Esophagus muscularis mucosa (tissue), 4 donors: ENCODE data around the gene ACTA1. TPM values are rescaled to one million over a fixed set of nuclear protein-coding genes. Genes with fewer than 3 reads are reported as not detected.
"Not testable (repeated sequence)": the region's sequence is repeated elsewhere in the genome, so short reads cannot be mapped to it uniquely, and the experiment has no call there.

ENCODE experiments used
- DNase-seq: peaks from one replicate; pipeline ENCODE4 v3.0.0-alpha.2; 2017; ENCODE audit errors: extremely low spot score
- H3K27ac ChIP-seq, 4 donors: fragments of 200-600 bp; sonication (generic); replicated peaks in 1 of 4; 1 replicate in 3 of 4; 2 replicates in 1 of 4; pipeline ENCODE4 v1.5.1; 2016 to 2019; ENCODE audit warnings: mild to moderate bottlenecking in 1 of 4
- H3K27me3 ChIP-seq, 4 donors: fragments of 200-600 bp; sonication (generic); one replicate each; pipeline versions ENCODE4 v1.5.1 to v1.6.0; 2016 to 2019
- H3K36me3 ChIP-seq, 4 donors: fragments of 200-600 bp; sonication (generic); one replicate each; pipeline ENCODE4 v1.5.1; 2016 to 2019
- H3K4me1 ChIP-seq, 4 donors: fragments of 200-600 bp; sonication (generic); one replicate each; pipeline ENCODE4 v1.5.1; 2016 to 2019
- H3K4me3 ChIP-seq, 4 donors: fragments of 200-600 bp; sonication (generic); 1 replicate in 2 of 4; 2 replicates in 2 of 4; pipeline ENCODE4 v1.5.1; 2016 to 2019; ENCODE audit warnings: mild to moderate bottlenecking in 4 of 4, moderate library complexity in 1 of 4
- H3K9me3 ChIP-seq, 4 donors: fragments of 200-600 bp; sonication (generic); 1 replicate in 3 of 4; 2 replicates in 1 of 4; pipeline ENCODE4 v1.5.1; 2016 to 2019
- CTCF ChIP-seq, 3 experiments: fragments of 200-600 bp in 2 of 3; fragments of 450-650 bp in 1 of 3; sonication (generic) in 2 of 3; IDR thresholded peaks; one replicate each; pipeline ENCODE4 v1.5.1; 2017 to 2019; ENCODE audit warnings: antibody characterized with exemption in 3 of 3, mild to moderate bottlenecking in 2 of 3, moderate library complexity in 1 of 3
- EP300 ChIP-seq: sonication (generic); formaldehyde crosslinking; IDR thresholded peaks from one replicate; pipeline ENCODE4 v1.6.1; 2017; ENCODE audit warnings: antibody characterized with exemption
- POLR2A ChIP-seq: fragments of 450-650 bp; IDR thresholded peaks from one replicate; pipeline ENCODE4 v1.6.1; 2017; ENCODE audit warnings: antibody characterized with exemption, moderate library complexity, mild to moderate bottlenecking, low read depth
- POLR2AphosphoS5 ChIP-seq, 2 donors: sonication (generic); formaldehyde crosslinking; IDR thresholded peaks; one replicate each; pipeline ENCODE4 v1.6.1; 2017; ENCODE audit warnings: antibody characterized with exemption in 2 of 2
- WGBS: methylation state at CpG from one replicate; pipeline ENCODE4 v1.1.5; 2018; 5-methylcytosine and 5-hydroxymethylcytosine counted together
- intact Hi-C: fragments of 100-400 bp; cut with DNase I; formaldehyde crosslinking; loops from one replicate; pipeline ENCODE4 v1.15.1; 2023
- total RNA-seq, 4 donors: library from RNA; depleted of rRNA; stranded (reverse); fragments of >200 nt; gene quantifications; one replicate each; pipeline versions ENCODE4 v1.1.0 to v1.2.1, GENCODE V29; 2016

ACTA1 gene
- total RNA-seq, 4 donors from 2014 or later = 0.29 to 0.58 (median 0.42) TPM; not detected in 1

- TF ChIP-seq POLR2AphosphoS5 (IDR thresholded peaks at IDR 0.05) (no peak), POLR2A (no peak)
- H3K27ac ChIP-seq = no peak overlapping the region
- no peaks in the 10 kb centered on the region for H3K27me3 ChIP-seq
- H3K4me1 ChIP-seq = peaks cover 0 to 16% (median 13%) of the 10 kb centered on the region in 4 donors
- 67% methylated on average over 1 of the region's 1 CpG for WGBS
- peaks cover 37 to 93% (median 77%) of the 10 kb centered on the region in 4 donors for H3K36me3 ChIP-seq
- no peak overlapping the region for H3K4me3 ChIP-seq
- intact Hi-C loops = no loop called here
- DNase-seq = no peak
- no peaks in the 10 kb centered on the region for H3K9me3 ChIP-seq
Observed at GRCh38 chr1:229478852-229479251, 45.0 kb upstream of the ACTA1 start.

- 92% methylated on average over 13 of the region's 13 CpGs for WGBS
- H3K4me3 ChIP-seq, H3K27ac ChIP-seq, intact Hi-C loops, DNase-seq, H3K27me3 ChIP-seq, H3K4me1 ChIP-seq, H3K9me3 ChIP-seq: not testable (repeated sequence)
- H3K36me3 ChIP-seq = peaks cover 29 to 88% (median 81%) of the 10 kb centered on the region in 4 donors
Observed at GRCh38 chr1:229475859-229476258, 42.0 kb upstream of the ACTA1 start.

- H3K27me3 ChIP-seq = no peaks in the 10 kb centered on the region
- no peaks in the 10 kb centered on the region for H3K4me1 ChIP-seq
- H3K36me3 ChIP-seq = peaks cover 38 to 91% (median 85%) of the 10 kb centered on the region in 4 donors
- no peak for DNase-seq
- H3K9me3 ChIP-seq = no peaks in the 10 kb centered on the region
- TF ChIP-seq EP300 (no peak), POLR2A (no peak), POLR2AphosphoS5 (IDR thresholded peaks at IDR 0.05) (no peak), CTCF (IDR thresholded peaks at IDR 0.05) (no peak)
- intact Hi-C loops = no loop called here
- 96% methylated on average over 2 of the region's 2 CpGs for WGBS
- no peak overlapping the region for H3K4me3 ChIP-seq
- no peak overlapping the region for H3K27ac ChIP-seq
Observed at GRCh38 chr1:229474509-229474908, 40.6 kb upstream of the ACTA1 start.

- Histone ChIP-seq H3K4me1 (no peaks in the 10 kb centered on the region), H3K27me3 (no peaks in the 10 kb centered on the region), H3K4me3 (no peak overlapping the region), H3K9me3 (no peaks in the 10 kb centered on the region), H3K36me3 (peaks cover 42 to 91% (median 81%) of the 10 kb centered on the region in 4 donors), H3K27ac (no peak overlapping the region)
- DNase-seq = no peak
- WGBS = 84% methylated on average over 3 of the region's 3 CpGs
- TF ChIP-seq POLR2A = no peak
- no peak for TF ChIP-seq POLR2AphosphoS5 (IDR thresholded peaks at IDR 0.05)
- no peak for TF ChIP-seq EP300
- TF ChIP-seq CTCF (IDR thresholded peaks at IDR 0.05) = no peak
- intact Hi-C loops = no loop called here
Observed at GRCh38 chr1:229471175-229471574, 37.3 kb upstream of the ACTA1 start.

GRCh38 chr1:229470406-229471043, 36.6 kb upstream of the ACTA1 start:
- DNase-seq = no peak
- TF ChIP-seq CTCF (IDR thresholded peaks at IDR 0.05) (no peak), POLR2AphosphoS5 (IDR thresholded peaks at IDR 0.05) (no peak), EP300 (no peak), POLR2A (no peak)
- Histone ChIP-seq H3K36me3 (peaks cover 49 to 91% (median 81%) of the 10 kb centered on the region in 4 donors), H3K4me3 (no peak overlapping the region), H3K27me3 (no peaks in the 10 kb centered on the region), H3K9me3 (no peaks in the 10 kb centered on the region), H3K27ac (no peak overlapping the region), H3K4me1 (no peaks in the 10 kb centered on the region)
- 89% methylated on average over 8 of the region's 8 CpGs for WGBS
- intact Hi-C loops = no loop called here

- WGBS = 100% methylated on average over 1 of the region's 1 CpG
- H3K27me3 ChIP-seq = no peaks in the 10 kb centered on the region
- H3K9me3 ChIP-seq = no peaks in the 10 kb centered on the region
- DNase-seq = no peak
- intact Hi-C loops = no loop called here
- no peaks in the 10 kb centered on the region for H3K4me1 ChIP-seq
- TF ChIP-seq CTCF (IDR thresholded peaks at IDR 0.05) = no peak
- TF ChIP-seq EP300 = no peak
- TF ChIP-seq POLR2AphosphoS5 (IDR thresholded peaks at IDR 0.05) = no peak
- TF ChIP-seq POLR2A = no peak
- no peak overlapping the region for H3K27ac ChIP-seq
- H3K36me3 ChIP-seq = peaks cover 58 to 93% (median 81%) of the 10 kb centered on the region in 4 donors
- no peak overlapping the region for H3K4me3 ChIP-seq
Observed at GRCh38 chr1:229466887-229467286, 33.0 kb upstream of the ACTA1 start.
